ENCODE measurements around the gene LANCL3.
"Not testable (repeated sequence)": the region's sequence is repeated elsewhere in the genome, so short reads cannot be mapped to it uniquely, and the experiment has no call there.

Gene LANCL3

DNA sequence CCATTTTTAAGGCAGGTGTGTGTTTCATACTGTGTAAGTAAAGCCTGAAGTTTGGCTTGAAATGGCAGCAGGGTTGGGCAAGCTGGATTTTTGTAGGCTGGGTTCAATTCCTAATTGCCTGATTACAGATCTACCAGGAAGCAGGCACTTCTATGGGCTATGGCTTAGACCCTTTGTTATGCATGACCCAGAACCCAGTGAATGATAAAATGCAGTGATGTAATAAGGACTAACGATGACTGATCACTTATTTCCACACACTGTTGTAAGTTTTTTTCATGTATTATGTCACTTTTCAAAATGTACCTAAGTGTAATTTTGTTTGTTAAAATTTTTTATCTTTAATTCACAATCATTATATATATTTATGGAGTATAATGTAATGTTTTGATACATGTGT lies 8.6 kb downstream of the LANCL3 start:
- Histone ChIP-seq H3K36me3 (replicated peaks) (no peaks in the 10 kb centered on the region), H3K4me3 (no peak overlapping the region), H3K27me3 (ENCODE audit: low read depth) (no peaks in the 10 kb centered on the region), H3K9me3 (no peaks in the 10 kb centered on the region; the same call in 1 of the 2 replicates), H3K4me1 (peaks cover 4% of the 10 kb centered on the region)
- peak; percentile 20 to 50 for DNase-seq (ENCODE audit: low spot score in 2 of 2)
- in situ Hi-C loops (cut with MboI; ENCODE audit: low sequenced_read_pairs), result loop anchor here (25.0 kb wide), 1 partner anchor 232 kb away; no protein-coding TSS in a partner anchor

DNA sequence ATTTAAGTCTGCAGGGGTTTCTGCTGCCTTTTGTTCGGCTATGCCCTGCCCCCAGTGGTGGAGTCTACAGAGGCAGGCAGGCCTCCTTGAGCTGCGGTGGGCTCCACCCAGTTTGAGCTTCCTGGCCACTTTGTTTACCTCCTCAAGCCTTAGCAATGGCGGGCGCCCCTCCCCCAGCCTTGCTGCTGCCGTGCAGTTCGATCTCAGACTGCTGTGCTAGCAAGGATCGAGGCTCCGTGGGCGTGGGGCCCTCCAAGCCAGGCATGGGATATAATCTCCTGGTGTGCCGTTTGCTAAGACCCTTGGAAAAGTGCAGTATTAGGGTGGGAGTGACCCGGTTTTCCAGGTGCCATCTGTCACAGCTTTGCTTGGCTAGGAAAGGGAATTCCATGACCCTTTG lies 15.9 kb downstream of the LANCL3 start:
- not testable (repeated sequence) for H3K4me3 ChIP-seq; DNase-seq (ENCODE audit: low spot score in 2 of 2); H3K4me1 ChIP-seq; H3K27me3 ChIP-seq (ENCODE audit: low read depth); H3K36me3 ChIP-seq (replicated peaks); H3K9me3 ChIP-seq
- in situ Hi-C loops (cut with MboI; ENCODE audit: low sequenced_read_pairs), result loop anchor here (25.0 kb wide), 1 partner anchor 225 kb away; no protein-coding TSS in a partner anchor

DNA sequence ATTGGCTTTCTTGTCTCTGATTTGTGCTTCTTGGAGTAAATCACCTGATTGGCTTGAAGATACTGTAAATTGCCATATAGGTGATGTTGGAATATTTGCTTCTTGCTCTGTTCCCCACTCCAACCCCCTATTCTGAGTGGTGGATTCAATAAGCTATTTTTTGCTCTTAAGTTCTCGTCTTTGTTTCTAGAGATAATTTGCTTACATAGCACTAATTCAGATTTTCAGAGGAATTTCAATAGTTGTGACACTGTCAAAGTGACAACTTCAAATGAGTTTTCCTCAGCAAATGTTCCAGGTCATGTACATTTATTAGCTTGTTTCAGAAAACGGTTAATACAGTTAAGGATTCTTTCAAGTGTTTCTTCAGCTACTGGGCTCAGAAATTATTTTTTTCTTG lies 18.6 kb downstream of the LANCL3 start:
- H3K4me1 ChIP-seq, result no peaks in the 10 kb centered on the region
- in situ Hi-C loops (cut with MboI; ENCODE audit: low sequenced_read_pairs), result loop anchor here (25.0 kb wide), 1 partner anchor 222 kb away; no protein-coding TSS in a partner anchor
- no peaks in the 10 kb centered on the region for H3K36me3 ChIP-seq (replicated peaks)
- no peak for DNase-seq (ENCODE audit: low spot score in 2 of 2)
- H3K4me3 ChIP-seq, result no peak overlapping the region
- no peaks in the 10 kb centered on the region for H3K27me3 ChIP-seq (ENCODE audit: low read depth)
- no peaks in the 10 kb centered on the region; the same call in 1 of the 2 replicates for H3K9me3 ChIP-seq

DNA sequence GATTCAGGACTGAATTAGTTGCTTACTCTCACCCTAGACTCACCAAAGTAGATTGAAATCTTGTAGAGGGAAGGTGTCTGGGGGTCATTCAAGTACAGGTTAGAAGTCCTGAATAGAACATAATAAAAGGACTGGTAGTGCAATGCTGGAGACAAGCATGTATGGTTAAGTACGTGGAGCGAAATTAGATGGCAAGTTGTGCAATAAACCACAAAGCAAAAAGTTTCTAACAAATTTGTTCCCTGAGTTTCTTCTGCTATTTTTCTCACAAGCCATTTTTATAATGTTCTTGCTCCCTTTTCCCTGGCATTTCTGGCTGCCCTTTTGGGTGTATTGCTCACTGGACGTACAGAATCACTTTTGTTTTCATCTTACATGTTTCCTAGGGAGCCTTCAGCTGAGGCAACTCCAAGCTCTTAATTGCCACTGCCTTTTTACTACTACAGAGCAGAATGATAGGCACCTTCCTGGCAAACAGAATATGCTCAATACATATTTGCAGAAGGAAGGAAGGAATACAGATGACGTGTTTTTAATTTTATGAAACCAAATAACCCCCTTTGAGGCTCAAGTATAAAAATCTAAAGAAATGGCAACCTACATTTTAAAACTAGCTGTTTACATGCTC lies 23.4 kb downstream of the LANCL3 start:
- H3K36me3 ChIP-seq (replicated peaks), result no peaks in the 10 kb centered on the region
- no peaks in the 10 kb centered on the region for H3K4me1 ChIP-seq
- no peak overlapping the region for H3K4me3 ChIP-seq
- DNase-seq (ENCODE audit: low spot score in 2 of 2), result no peak
- H3K9me3 ChIP-seq, result no peaks in the 10 kb centered on the region
- H3K27me3 ChIP-seq (ENCODE audit: low read depth), result no peaks in the 10 kb centered on the region
- in situ Hi-C loops (cut with MboI; ENCODE audit: low sequenced_read_pairs), result loop anchor here (25.0 kb wide), 1 partner anchor 217 kb away; no protein-coding TSS in a partner anchor

DNA sequence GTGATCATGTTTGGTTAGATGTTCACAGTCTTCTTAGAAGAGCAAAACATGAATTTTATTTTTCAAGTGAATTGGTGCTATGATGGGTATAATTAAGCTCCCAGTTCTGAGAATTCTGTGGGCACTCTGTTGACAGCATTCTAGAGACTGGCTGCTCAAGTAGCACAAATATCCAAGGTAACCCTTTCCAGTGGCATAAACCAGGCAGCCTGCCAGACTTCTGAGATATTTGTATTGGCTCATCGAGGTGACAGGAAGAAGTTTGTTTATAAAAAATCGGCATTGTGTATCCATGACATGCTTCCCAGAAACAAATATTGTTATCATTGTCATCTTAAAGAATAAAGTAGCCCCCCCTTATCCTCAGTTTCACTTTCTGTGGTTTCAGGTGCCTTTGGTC lies 28.3 kb downstream of the LANCL3 start:
- Histone ChIP-seq H3K4me1 (no peaks in the 10 kb centered on the region), H3K27me3 (ENCODE audit: low read depth) (no peaks in the 10 kb centered on the region), H3K9me3 (no peaks in the 10 kb centered on the region), H3K4me3 (no peak overlapping the region), H3K36me3 (replicated peaks) (no peaks in the 10 kb centered on the region)
- no peak for DNase-seq (ENCODE audit: low spot score in 2 of 2)
- in situ Hi-C loops (cut with MboI; ENCODE audit: low sequenced_read_pairs), result loop anchor here (25.0 kb wide), 1 partner anchor 213 kb away; no protein-coding TSS in a partner anchor

DNA sequence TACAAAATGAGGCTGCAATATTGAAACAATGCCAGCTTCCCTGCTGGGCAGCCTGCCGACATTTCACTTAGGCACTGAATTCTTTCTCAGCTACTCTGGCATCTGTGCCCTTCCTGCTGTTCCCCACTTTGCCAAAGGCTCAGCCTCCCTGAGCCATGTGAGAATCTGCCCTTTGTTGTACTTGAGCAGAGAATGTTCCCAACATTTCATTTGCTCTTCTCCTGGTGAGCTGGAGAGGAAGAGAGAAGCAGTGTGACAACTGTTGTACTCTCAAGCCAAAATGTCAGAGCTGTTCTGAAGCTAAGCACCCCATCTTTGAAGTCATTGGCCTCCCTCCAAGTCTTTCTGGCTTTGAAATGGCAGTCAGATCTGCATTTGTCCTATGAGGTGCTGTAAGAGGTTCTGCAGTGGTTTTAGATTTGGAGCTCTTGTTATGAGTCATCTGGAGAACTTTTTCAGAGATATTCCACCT lies 32.5 kb downstream of the LANCL3 start:
- Histone ChIP-seq H3K4me3 (no peak overlapping the region), H3K4me1 (no peaks in the 10 kb centered on the region), H3K36me3 (replicated peaks) (no peaks in the 10 kb centered on the region), H3K27me3 (ENCODE audit: low read depth) (no peaks in the 10 kb centered on the region), H3K9me3 (no peaks in the 10 kb centered on the region)
- in situ Hi-C loops (cut with MboI; ENCODE audit: low sequenced_read_pairs), result no loop called here
- DNase-seq (ENCODE audit: low spot score in 2 of 2), result no peak

DNA sequence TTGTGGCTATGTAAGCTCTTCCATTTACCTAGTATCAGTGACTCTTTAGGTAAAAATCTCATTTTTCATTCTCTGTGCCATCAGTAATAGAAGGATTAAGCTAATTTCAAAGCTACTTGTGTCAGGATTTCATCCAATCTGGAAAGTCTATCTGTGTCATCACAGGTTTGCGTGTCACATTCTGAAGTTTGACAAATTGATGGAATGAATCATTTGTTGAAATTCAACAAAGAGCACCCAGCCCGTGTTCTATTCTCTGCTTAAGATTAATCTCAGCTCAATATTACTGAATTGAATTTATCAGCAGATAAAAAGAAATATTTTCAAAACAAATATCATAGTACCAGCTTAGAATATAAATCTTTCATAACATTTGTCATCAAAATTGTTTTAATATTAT lies 35.8 kb downstream of the LANCL3 start:
- Histone ChIP-seq H3K27me3 (ENCODE audit: low read depth) (no peaks in the 10 kb centered on the region), H3K4me3 (no peak overlapping the region), H3K9me3 (no peaks in the 10 kb centered on the region), H3K4me1 (no peaks in the 10 kb centered on the region), H3K36me3 (replicated peaks) (no peaks in the 10 kb centered on the region)
- no peak for DNase-seq (ENCODE audit: low spot score in 2 of 2)
- in situ Hi-C loops (cut with MboI; ENCODE audit: low sequenced_read_pairs), result no loop called here

DNA sequence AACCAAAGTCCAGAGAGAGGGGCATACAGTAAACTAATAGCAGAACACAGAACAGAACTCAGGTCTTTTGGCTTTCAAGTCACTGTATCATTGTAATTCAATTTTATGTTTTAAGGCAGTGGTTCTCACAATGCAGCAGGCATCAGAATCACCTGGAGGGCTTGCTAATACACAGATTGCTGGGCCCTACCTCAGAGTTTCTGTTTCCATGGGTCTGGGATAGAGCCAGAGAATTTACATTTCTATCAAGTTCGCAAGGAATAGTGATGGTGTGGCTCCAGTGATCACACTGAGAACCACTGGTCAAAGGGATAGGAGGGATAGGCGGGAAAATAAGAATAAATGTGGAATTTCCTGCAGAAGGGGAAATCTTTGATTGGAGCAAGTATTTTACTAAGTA lies 36.7 kb downstream of the LANCL3 start:
- in situ Hi-C loops (cut with MboI; ENCODE audit: low sequenced_read_pairs), result no loop called here
- DNase-seq (ENCODE audit: low spot score in 2 of 2), result no peak
- H3K4me3 ChIP-seq, result no peak overlapping the region
- no peaks in the 10 kb centered on the region for H3K27me3 ChIP-seq (ENCODE audit: low read depth)
- H3K36me3 ChIP-seq (replicated peaks), result no peaks in the 10 kb centered on the region
- H3K9me3 ChIP-seq, result no peaks in the 10 kb centered on the region
- H3K4me1 ChIP-seq, result no peaks in the 10 kb centered on the region

DNA sequence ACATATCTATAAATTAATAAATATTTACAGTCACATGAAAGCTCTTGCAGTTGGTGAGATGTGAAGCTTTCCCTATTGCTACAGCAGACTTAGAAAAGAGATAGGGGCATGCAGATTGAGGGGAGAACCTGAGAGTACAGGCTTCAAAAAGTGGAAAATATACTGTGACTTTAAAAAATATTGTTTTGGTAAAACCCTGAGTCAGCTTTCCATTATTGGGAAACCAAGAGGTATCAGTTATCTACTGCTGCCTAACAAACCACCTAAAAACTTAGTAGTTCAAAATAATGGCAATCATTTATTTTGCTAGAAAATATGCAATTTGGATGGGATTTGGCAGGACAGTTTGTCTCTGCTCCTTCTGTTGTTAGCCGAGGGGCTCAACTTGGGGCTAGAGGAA lies 38.3 kb downstream of the LANCL3 start:
- Histone ChIP-seq H3K9me3 (no peaks in the 10 kb centered on the region), H3K27me3 (ENCODE audit: low read depth) (no peaks in the 10 kb centered on the region), H3K4me1 (no peaks in the 10 kb centered on the region), H3K36me3 (replicated peaks) (no peaks in the 10 kb centered on the region), H3K4me3 (no peak overlapping the region)
- in situ Hi-C loops (cut with MboI; ENCODE audit: low sequenced_read_pairs), result no loop called here
- DNase-seq (ENCODE audit: low spot score in 2 of 2), result no peak

DNA sequence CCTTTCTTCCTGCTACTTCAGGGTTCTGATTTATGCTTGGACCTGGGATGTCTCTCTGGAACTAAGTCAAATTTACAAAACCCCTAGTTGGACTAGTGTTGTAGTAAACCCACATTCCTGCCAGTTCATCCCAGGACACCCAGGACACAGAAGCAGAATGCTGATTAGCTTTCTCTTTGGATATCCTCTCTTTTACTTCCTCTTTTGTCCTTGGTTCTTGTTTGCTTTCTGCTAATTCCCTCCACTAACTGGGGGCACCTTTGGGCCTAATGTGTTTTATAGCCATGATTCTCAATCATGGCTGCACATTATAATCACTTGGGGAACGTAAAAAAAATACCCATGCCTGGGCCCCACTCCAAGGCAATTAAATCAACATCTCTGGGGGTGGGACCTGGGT lies 42.5 kb downstream of the LANCL3 start:
- no peak overlapping the region for H3K4me3 ChIP-seq
- in situ Hi-C loops (cut with MboI; ENCODE audit: low sequenced_read_pairs), result no loop called here
- no peak for DNase-seq (ENCODE audit: low spot score in 2 of 2)
- no peaks in the 10 kb centered on the region for H3K9me3 ChIP-seq
- no peaks in the 10 kb centered on the region for H3K27me3 ChIP-seq (ENCODE audit: low read depth)
- no peaks in the 10 kb centered on the region for H3K4me1 ChIP-seq
- no peaks in the 10 kb centered on the region for H3K36me3 ChIP-seq (replicated peaks)

DNA sequence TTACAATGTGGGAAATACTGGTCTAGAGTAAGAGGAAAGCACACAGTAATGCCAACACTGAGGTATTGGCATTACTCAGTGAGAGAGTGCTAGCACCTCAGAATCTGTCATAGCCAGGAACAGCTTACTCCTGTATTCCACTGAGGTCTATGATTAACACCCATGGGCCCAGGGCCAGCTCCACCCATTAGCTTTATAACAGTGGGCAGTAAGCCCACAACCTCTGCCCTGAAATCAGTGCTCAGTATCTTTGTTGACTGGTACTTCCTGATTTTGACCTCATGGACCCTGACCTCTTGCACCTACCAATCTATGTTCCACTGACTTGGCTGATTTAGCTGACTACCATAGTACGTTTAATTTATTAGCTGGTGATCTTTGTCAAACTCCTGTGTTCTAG lies 56.1 kb downstream of the LANCL3 start:
- Histone ChIP-seq H3K4me3 (no peak overlapping the region), H3K27me3 (ENCODE audit: low read depth) (no peaks in the 10 kb centered on the region), H3K9me3 (no peaks in the 10 kb centered on the region), H3K36me3 (replicated peaks) (no peaks in the 10 kb centered on the region), H3K4me1 (no peaks in the 10 kb centered on the region)
- no peak for DNase-seq (ENCODE audit: low spot score in 2 of 2)
- in situ Hi-C loops (cut with MboI; ENCODE audit: low sequenced_read_pairs), result no loop called here

DNA sequence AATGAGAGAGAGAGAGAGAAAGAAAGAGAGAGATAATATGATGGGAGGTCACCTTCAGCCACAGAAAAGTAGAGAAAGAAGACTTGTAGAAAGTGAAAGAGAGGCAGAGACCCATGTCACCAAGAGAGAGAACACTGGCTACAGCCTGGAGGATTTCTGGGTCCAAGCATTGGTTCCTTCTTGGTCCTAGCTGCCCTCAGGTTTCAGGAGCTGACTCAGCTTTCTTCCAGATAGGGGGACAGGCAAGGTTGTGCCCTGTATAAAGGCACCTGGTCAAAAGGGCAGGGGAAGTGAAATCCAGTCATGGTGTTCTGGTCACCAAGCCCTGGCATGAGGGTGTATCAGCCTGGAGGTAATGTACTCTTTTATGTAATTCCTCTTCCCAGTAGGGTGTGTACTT lies 66.6 kb downstream of the LANCL3 start:
- DNase-seq (ENCODE audit: low spot score in 2 of 2), result no peak

DNA sequence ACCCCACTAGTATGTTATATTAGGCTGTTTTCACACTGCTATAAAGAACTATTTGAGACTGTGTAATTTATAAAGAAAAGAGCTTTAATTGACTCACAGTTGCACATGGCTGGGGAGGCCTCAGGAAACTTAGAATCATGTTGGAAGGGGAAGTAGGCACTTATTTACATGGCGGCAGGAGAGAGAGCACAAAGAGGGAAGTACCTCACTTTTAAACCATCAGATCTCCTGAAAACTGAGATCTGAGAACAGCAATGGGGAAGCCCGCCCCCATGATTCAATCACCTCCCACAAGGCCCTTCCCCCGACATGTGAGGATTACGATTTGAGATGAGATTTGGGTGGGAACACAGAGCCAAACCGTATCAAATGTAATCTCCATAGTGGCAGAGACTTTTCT lies 68.7 kb downstream of the LANCL3 start:
- H3K9me3 ChIP-seq, result no peaks in the 10 kb centered on the region
- H3K4me3 ChIP-seq, result no peak overlapping the region
- no peak for DNase-seq (ENCODE audit: low spot score in 2 of 2)
- peaks cover 9% of the 10 kb centered on the region for H3K4me1 ChIP-seq
- in situ Hi-C loops (cut with MboI; ENCODE audit: low sequenced_read_pairs), result no loop called here
- H3K27me3 ChIP-seq (ENCODE audit: low read depth), result no peaks in the 10 kb centered on the region
- no peaks in the 10 kb centered on the region for H3K36me3 ChIP-seq (replicated peaks)

More for the DNA sequence above, 66.6 kb downstream of the LANCL3 start:
- Histone ChIP-seq H3K4me3 (no peak overlapping the region), H3K9me3 (no peaks in the 10 kb centered on the region), H3K4me1 (no peaks in the 10 kb centered on the region; the same call in none of the 2 replicates), H3K27me3 (ENCODE audit: low read depth) (no peaks in the 10 kb centered on the region), H3K36me3 (replicated peaks) (no peaks in the 10 kb centered on the region)
- in situ Hi-C loops (cut with MboI; ENCODE audit: low sequenced_read_pairs), result no loop called here

DNA sequence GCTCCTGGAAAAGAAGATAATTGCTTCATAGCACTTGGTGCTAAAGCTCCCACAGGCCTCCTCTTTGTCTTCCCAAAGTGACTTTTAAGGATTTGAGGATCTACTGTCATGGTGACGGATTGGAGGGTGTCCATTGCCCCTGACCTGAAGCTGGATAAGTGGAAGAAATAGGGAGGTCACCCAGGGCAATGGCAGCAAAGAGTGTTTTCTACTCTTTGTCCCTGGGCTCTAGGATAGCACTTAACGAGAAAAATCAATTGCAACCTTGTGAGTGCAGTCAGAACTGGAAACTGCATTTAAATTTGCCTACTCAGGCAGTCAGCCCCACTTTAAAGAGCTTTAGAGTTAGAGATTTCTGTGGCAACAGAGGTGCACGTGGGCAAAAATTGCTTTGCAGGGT lies 70.4 kb downstream of the LANCL3 start:
- in situ Hi-C loops (cut with MboI; ENCODE audit: low sequenced_read_pairs), result no loop called here
- H3K27me3 ChIP-seq (ENCODE audit: low read depth), result no peaks in the 10 kb centered on the region

More for the DNA sequence above, 70.4 kb downstream of the LANCL3 start:
- H3K4me1 ChIP-seq, result peaks cover 17% of the 10 kb centered on the region
- H3K9me3 ChIP-seq, result no peaks in the 10 kb centered on the region
- no peak for DNase-seq (ENCODE audit: low spot score in 2 of 2)
- H3K4me3 ChIP-seq, result no peak overlapping the region
- H3K36me3 ChIP-seq (replicated peaks), result no peaks in the 10 kb centered on the region

Measured in HAP-1 (cell line).